ENCODE results near the gene COL4A1. TPM values are rescaled to one million over a fixed set of nuclear protein-coding genes. Genes with fewer than 3 reads are reported as not detected.

COL4A1 gene
- polyA plus RNA-seq, 1 experiment = 210 TPM

DNA sequence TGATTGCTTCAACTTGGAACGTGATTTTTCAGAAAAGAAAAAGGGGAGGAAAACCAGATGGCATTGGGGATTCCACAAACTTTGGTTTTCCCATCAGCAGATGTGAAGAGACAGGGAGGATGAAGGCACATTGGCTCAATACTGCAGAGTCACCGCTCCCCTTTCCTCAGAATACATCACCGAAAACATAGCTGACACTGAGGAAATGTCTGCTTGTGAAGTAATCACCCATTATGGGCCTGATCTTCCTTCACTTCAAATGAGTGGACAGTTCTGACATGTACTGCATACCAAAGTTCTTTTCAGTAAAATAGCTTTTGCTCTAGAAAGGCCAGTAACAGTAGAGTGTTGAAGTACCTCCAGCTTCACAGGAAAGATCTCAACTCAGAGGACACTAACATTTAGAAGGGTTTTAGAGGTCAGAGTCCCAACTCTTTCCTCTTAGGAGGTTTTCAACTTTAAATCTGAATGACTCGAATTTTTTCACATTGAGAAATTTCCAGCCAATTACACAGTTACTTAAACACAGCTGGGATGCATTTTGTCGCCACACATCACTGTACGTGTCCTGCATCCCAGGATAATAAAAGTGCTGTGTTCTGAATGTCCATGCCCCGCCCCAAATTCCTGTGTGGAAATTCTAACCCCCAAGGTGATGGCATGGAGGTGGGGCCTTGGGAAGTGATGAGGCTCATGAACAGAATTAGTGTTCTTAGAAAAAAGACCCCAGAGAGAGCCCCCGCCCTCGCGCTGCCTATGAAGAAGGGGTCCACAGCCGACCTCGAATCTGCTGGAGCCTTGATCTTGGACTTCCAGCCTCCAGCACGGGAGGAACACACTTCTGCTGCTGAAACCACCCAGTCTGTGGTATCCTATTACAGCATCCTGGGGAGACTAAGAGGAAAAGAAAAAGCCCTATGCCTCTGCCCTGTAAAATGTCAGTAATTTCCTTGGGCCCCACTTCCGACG lies 77.7 kb downstream of the COL4A1 start:
- CTCF ChIA-PET = interaction anchor here (2.7 kb wide), 1 partner anchor 17 kb away, joined by 10 read pairs; no protein-coding TSS in a partner anchor
- Histone ChIP-seq H3K4me3 (ENCODE audit: low read depth, low read length) (no peak overlapping the region), H3K27ac (ENCODE audit: low read depth, low read length) (no peak overlapping the region), H3K9me3 (ENCODE audit: control insufficient read depth, insufficient read depth, low read length) (no peaks in the 10 kb centered on the region), H3K27me3 (ENCODE audit: control insufficient read depth, insufficient read depth, low read length) (no peaks in the 10 kb centered on the region)
- no peak for DNase-seq (ENCODE audit: low read depth, low spot score)
- POLR2A ChIA-PET = no interaction called here
- TF ChIP-seq, protein P1, sequence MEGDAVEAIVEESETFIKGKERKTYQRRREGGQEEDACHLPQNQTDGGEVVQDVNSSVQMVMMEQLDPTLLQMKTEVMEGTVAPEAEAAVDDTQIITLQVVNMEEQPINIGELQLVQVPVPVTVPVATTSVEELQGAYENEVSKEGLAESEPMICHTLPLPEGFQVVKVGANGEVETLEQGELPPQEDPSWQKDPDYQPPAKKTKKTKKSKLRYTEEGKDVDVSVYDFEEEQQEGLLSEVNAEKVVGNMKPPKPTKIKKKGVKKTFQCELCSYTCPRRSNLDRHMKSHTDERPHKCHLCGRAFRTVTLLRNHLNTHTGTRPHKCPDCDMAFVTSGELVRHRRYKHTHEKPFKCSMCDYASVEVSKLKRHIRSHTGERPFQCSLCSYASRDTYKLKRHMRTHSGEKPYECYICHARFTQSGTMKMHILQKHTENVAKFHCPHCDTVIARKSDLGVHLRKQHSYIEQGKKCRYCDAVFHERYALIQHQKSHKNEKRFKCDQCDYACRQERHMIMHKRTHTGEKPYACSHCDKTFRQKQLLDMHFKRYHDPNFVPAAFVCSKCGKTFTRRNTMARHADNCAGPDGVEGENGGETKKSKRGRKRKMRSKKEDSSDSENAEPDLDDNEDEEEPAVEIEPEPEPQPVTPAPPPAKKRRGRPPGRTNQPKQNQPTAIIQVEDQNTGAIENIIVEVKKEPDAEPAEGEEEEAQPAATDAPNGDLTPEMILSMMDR (IDR thresholded peaks at IDR 0.05; ENCODE audit: low read depth, low read length) = no peak

DNA sequence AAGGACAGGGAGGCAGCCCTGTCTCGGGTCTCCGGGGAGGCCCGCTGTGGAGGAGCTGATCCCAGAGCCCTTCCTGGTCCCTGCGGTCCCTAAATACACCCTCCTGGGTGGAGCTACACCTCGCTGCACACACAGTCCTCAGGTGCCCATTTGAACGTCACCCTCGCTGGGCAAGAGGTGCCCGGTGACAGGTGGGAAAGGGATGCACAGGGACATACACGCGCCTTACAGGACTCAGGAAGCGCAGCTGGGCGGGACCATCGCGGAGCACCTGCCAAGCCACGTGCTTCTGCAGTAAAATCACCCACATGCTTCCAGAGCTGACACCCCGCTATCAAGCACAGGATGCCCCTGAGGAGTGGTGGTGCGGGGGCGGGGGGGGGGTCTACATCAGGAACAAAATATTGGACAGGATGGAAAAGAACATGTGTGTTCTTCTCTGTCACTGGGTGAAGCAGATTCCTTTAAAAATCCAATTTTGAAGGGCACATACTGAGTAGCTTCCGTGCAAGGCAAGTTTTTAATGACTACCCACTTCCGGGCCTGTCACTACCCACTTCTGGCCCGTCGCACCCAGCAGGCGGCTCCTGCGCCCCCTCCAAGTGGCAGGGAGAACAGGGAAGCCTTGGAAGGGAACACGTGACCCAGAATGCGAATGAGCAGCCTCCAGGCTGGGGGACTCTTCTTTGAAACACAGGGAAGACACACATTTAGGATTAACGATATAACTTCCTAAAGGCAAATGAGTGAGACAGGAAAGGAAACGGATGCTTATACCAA lies 78.9 kb downstream of the COL4A1 start:
- TF ChIP-seq, protein P1 (IDR thresholded peaks at IDR 0.05; ENCODE audit: low read depth, low read length) = no peak
- CTCF ChIA-PET = interaction anchor here (0.7 to 2.7 kb wide), 2 partner anchors 19 to 20 kb away, joined by 3 to 10 read pairs; no protein-coding TSS in a partner anchor

DNA sequence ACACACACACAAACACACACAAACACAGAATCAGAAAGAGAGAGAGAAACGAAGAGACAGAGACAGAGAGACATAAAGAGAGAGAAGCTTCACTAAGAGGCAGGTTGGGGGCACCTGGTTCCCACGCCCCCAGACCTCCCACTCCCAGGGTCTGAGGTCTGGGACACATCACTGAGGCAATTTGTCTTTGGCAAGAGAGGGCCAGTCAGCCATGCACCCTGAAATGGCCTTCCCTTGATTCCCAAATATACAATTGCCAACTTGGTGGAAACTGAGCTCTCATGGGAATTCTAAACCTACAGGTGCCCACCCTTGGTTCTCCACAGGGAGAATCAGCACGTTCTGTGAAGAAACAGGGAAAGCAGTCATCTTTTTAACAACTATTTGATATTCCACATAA lies 79.5 kb downstream of the COL4A1 start:
- no peak overlapping the region for H3K4me3 ChIP-seq (ENCODE audit: low read depth, low read length)
- ChIA-PET POLR2A (no interaction called here), CTCF (interaction anchor here (0.7 to 2.7 kb wide), 2 partner anchors 19 to 20 kb away, joined by 3 to 10 read pairs; no protein-coding TSS in a partner anchor)
- no peaks in the 10 kb centered on the region for H3K9me3 ChIP-seq (ENCODE audit: control insufficient read depth, insufficient read depth, low read length)
- DNase-seq (ENCODE audit: low read depth, low spot score) = no peak
- no peaks in the 10 kb centered on the region for H3K27me3 ChIP-seq (ENCODE audit: control insufficient read depth, insufficient read depth, low read length)
- no peak overlapping the region for H3K27ac ChIP-seq (ENCODE audit: low read depth, low read length)
- TF ChIP-seq, protein P1 (IDR thresholded peaks at IDR 0.05; ENCODE audit: low read depth, low read length) = no peak

More for the DNA sequence above, 78.9 kb downstream of the COL4A1 start:
- Histone ChIP-seq H3K27me3 (ENCODE audit: control insufficient read depth, insufficient read depth, low read length) (no peaks in the 10 kb centered on the region), H3K4me3 (ENCODE audit: low read depth, low read length) (no peak overlapping the region), H3K27ac (ENCODE audit: low read depth, low read length) (no peak overlapping the region), H3K9me3 (ENCODE audit: control insufficient read depth, insufficient read depth, low read length) (no peaks in the 10 kb centered on the region)
- DNase-seq (ENCODE audit: low read depth, low spot score) = no peak
- POLR2A ChIA-PET = no interaction called here

DNA sequence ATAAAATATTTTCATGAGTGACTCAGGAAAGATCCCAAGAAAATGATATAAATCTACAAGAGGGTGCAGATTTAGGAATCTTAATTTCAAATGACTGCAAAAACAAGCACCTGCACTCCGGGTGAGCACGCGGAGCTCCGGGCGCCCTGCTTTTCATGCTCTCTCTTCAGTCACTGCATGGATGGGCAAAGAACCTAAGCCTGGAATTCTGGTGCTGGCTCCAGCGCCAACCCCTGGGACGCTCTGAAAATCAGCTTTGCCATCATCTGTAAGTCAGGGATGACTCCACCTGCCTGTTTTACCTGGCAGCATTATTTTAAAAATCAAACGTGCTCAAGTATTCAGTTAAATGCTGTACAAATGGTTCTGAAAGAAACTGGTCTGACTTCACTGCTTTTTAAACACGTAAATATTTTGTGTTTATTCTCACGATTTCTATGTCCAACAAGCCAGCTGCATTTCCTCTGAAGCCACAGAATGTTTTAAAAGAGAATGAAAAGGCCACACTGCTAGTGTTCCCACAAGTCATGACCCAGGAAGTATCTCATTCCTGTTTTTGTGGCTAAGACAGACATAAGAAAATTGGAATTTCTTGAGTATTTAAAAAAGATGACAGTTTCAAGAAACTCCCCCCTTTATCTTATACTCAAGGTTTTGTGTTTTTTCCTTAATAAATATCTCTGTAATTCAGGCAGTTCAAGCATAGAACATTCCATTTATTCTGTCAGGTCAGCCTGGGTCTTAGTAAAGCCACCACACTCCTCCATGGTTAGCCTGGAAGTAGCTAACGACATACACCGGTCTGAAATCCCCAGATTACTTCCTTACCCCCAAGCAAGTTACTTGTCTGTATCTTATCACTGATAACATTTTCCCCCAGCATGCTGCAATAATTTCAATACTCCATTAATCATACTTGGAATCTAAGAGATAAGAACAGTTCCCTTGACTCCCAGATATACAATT lies 81.1 kb downstream of the COL4A1 start:
- CTCF ChIA-PET = interaction anchor here (0.5 kb wide), 1 partner anchor 666 kb away, joined by 3 read pairs; no protein-coding TSS in a partner anchor
- no peaks in the 10 kb centered on the region for H3K9me3 ChIP-seq (ENCODE audit: control insufficient read depth, insufficient read depth, low read length)
- H3K4me3 ChIP-seq (ENCODE audit: low read depth, low read length) = no peak overlapping the region
- no peaks in the 10 kb centered on the region for H3K27me3 ChIP-seq (ENCODE audit: control insufficient read depth, insufficient read depth, low read length)
- peak overlapping the region; percentile 52 for H3K27ac ChIP-seq (ENCODE audit: low read depth, low read length)
- TF ChIP-seq, protein P1 (IDR thresholded peaks at IDR 0.05; ENCODE audit: low read depth, low read length) = no peak
- no peak for DNase-seq (ENCODE audit: low read depth, low spot score)
- POLR2A ChIA-PET = interaction anchor here (1.2 kb wide), 1 partner anchor 81 kb away, joined by 4 read pairs; the partner anchor contains the start of genes COL4A1 and COL4A2

Data from AG04450 (cell line).